Measurements from ENCODE around the gene SELENOP. TPM values are rescaled to one million over a fixed set of nuclear protein-coding genes. Genes with fewer than 3 reads are reported as not detected.

Gene SELENOP
- total and polyA plus RNA-seq, 2 donors (not counting 3 experiments of a cell fraction or from before 2014, with no cell fraction given) = 0.22 to 1.5 TPM

GRCh38 chr5:42770003-42770402 is 41.7 kb downstream of the SELENOP start:
- intact Hi-C loops (cut with micrococcal nuclease) = no loop called here
- no TSS peak for BruUV-seq (replicated peaks)
- FAIRE-seq = no peak
- H4K20me1 ChIP-seq (replicated peaks; ENCODE audit: control insufficient read depth, extremely low read depth, insufficient read depth, low read length) = no peaks in the 10 kb centered on the region
- H3K4me3 ChIP-seq (replicated peaks in 1 of 3; ENCODE audit: insufficient read depth in 1 of 3, low read depth in 1 of 3, low read length in 3 of 3) = no peak overlapping the region
- no peaks in the 10 kb centered on the region for H3K9me3 ChIP-seq (replicated peaks; ENCODE audit: control insufficient read depth, insufficient read depth, low read length)
- no peaks in the 10 kb centered on the region for H3K79me2 ChIP-seq (ENCODE audit: control insufficient read depth, insufficient read depth, low read length)
- POLR2A ChIA-PET = interaction anchor here (0.6 kb wide), 1 partner anchor 40 kb away, joined by 11 read pairs; no protein-coding TSS in a partner anchor
- no peaks in the 10 kb centered on the region for H3K36me3 ChIP-seq (ENCODE audit: control insufficient read depth in 2 of 2, extremely low read depth in 1 of 2, insufficient read depth in 2 of 2, low read length in 2 of 2)
- H3K4me1 ChIP-seq (ENCODE audit: control insufficient read depth, extremely low read depth, insufficient read depth, low read length) = no peaks in the 10 kb centered on the region
- CTCF ChIA-PET = interaction anchor here (1.0 to 1.3 kb wide), 2 partner anchors 120 to 186 kb away, joined by 3 to 4 read pairs; no protein-coding TSS in a partner anchor
- no peak overlapping the region for H2AFZ ChIP-seq (ENCODE audit: low read depth, low read length)
- TF ChIP-seq GATA2 (IDR thresholded peaks at IDR 0.05; ENCODE audit: insufficient read depth, insufficient read length, low read depth, low read length) (no peak), EZH2 (IDR thresholded peaks at IDR 0.05; ENCODE audit: borderline replicate concordance, low read depth, low read length, severe bottlenecking) (no peak), CTCF (IDR thresholded peaks at IDR 0.05; ENCODE audit: extremely low read depth in 1 of 2, insufficient read depth in 1 of 2, low read depth in 1 of 2, low read length in 2 of 2) (no peak), MAX (IDR thresholded peaks at IDR 0.05; ENCODE audit: insufficient read depth, insufficient read length) (no peak), FOS (IDR thresholded peaks at IDR 0.05; ENCODE audit: borderline replicate concordance, insufficient read depth, low read length) (no peak), POLR2AphosphoS5 (IDR thresholded peaks at IDR 0.05; ENCODE audit: insufficient read depth, low read depth, low read length) (no peak), MYC (IDR thresholded peaks at IDR 0.05; ENCODE audit: low read depth, low read length) (no peak), POLR2A (IDR thresholded peaks at IDR 0.05; ENCODE audit: low read depth, low read length) (no peak), JUN (IDR thresholded peaks at IDR 0.05; ENCODE audit: borderline replicate concordance, insufficient read depth, insufficient read length, low read depth) (no peak)
- no peak overlapping the region for H3K4me2 ChIP-seq (ENCODE audit: insufficient read depth, low read length)
- no peak for DNase-seq (ENCODE audit: low read depth, low spot score)
- no peak overlapping the region for H3K9ac ChIP-seq (replicated peaks; ENCODE audit: extremely low read depth, insufficient read depth, low read length)
- dilution Hi-C loops (cut with MboI; ENCODE audit: extremely low pct_ligation_motif_present, low sequenced_read_pairs) = no loop called here
- H3K27ac ChIP-seq (ENCODE audit: insufficient read depth, low read depth, low read length) = no peak overlapping the region
- H3K9me1 ChIP-seq (replicated peaks; ENCODE audit: control insufficient read depth, extremely low read depth, insufficient read depth, low read length) = no peaks in the 10 kb centered on the region
- no peaks in the 10 kb centered on the region for H3K27me3 ChIP-seq (ENCODE audit: control insufficient read depth in 2 of 2, insufficient read depth in 2 of 2, low read length in 2 of 2)

All from endothelial cell of umbilical vein (primary cell).